Articular chondrocyte of knee joint (primary cell): Measurements from ENCODE around the gene TLE4. TPM values are rescaled to one million over a fixed set of nuclear protein-coding genes. Genes with fewer than 3 reads are reported as not detected.

Experiments
- total RNA-seq: library from RNA; depleted of rRNA; stranded (reverse); fragments of >200 nt; gene quantifications from 2 replicates; pipeline ENCODE4 v1.2.3, GENCODE V29; 2012

The TLE4 gene
- total RNA-seq: 21.0 and 27.9 TPM in 2 replicates

DNA sequence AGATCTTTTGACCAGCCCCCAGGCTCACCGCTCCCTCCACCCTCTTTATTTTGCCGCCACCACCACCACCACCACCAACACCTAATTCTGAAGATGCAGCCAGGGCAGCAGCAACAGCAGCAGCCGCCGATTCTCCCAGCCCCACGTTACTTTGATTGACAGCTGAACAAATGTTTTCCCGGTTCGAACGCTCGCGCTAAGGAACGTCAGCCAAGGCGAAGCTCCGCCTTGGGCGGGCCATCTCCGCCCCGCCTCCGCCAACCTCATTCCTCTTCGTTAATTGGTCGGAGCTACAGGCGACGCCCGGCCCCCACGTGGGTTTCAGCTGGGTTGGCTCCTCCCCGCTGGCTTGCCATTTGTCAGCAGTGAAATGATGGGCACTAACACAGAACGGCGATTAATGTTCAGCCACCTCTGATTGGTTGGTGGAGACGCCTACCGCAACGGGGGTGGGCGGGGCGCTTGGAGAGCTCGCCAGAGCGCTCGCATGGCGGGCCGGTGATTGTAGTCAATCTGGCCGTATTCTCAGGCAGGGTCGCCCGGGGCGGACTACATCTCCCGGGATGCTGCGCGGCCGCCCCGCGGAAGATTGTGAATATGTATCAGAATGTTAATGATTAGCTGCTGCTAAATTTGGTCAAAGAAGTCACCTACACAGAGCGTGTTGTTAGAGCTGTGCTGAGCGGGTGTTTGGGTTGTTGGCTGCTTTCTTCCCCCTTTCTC lies at the start of gene TLE4:
Gene TLE4 (plus strand): TSS at position 657 of the 723 bp plus-strand sequence. CDS start 826 bp downstream, outside the sequence.

